H1 (cell line): ENCODE results near the gene ASB13. TPM values are rescaled to one million over a fixed set of nuclear protein-coding genes. Genes with fewer than 3 reads are reported as not detected.
A peak's percentile ranks its signal among the peaks of the same experiment; 100 is the strongest.

ENCODE experiments used
- CTCF ChIA-PET: fragments of 300-600 bp; sonication (Branson Sonifier 250); formaldehyde crosslinking; loops from one replicate; lab custom pipeline; 2021; ENCODE audit not compliant: partially characterized antibody; lab: Charles Lee
- POLR2A ChIA-PET: fragments of 300-600 bp; sonication (Branson Sonifier 250); formaldehyde crosslinking; loops from one replicate; lab custom pipeline; 2021; ENCODE audit warnings: inconsistent platforms; ENCODE audit not compliant: partially characterized antibody; lab: Charles Lee
- DNase-seq, 2 experiments: peaks; one replicate each; pipeline versions ENCODE4 v3.0.0 to v3.0.0-alpha.2; 2010 to 2022; ENCODE audit warnings: low spot score in 2 of 2, low read depth in 1 of 2, mixed read lengths in 1 of 2
- FAIRE-seq: peaks from 2 replicates; lab custom pipeline; 2011; peaks lifted over from hg19 to GRCh38; lab: Jason Lieb, UNC
- H2AFZ ChIP-seq: 2 replicates; pipeline ENCODE4 v1.8.1; 2012; ENCODE audit warnings: low read length, inconsistent platforms
- H2AK5ac ChIP-seq: 2 replicates; pipeline ENCODE4 v1.6.1; 2013; ENCODE audit warnings: low read depth, low read length
- H2BK120ac ChIP-seq: replicated peaks from 2 replicates; pipeline ENCODE3; 2013; ENCODE audit warnings: low read depth, low read length, inconsistent platforms
- H2BK12ac ChIP-seq: 2 replicates; pipeline ENCODE4 v1.6.1; 2013; ENCODE audit warnings: low read depth, low read length
- H2BK15ac ChIP-seq: 2 replicates; pipeline ENCODE4 v1.6.1; 2013; ENCODE audit warnings: low read length
- H2BK20ac ChIP-seq: 2 replicates; pipeline ENCODE4 v1.6.1; 2013; ENCODE audit warnings: low read length
- H2BK5ac ChIP-seq: 2 replicates; pipeline ENCODE4 v1.6.1; 2013; ENCODE audit warnings: low read depth, low read length
- H3K14ac ChIP-seq: 2 replicates; pipeline ENCODE4 v1.6.1; 2013; ENCODE audit warnings: inconsistent platforms; ENCODE audit not compliant: insufficient read length
- H3K18ac ChIP-seq: 2 replicates; pipeline ENCODE4 v1.6.1; 2013; ENCODE audit warnings: low read length; ENCODE audit errors: extremely low read depth
- H3K23ac ChIP-seq: 2 replicates; pipeline ENCODE4 v1.6.1; 2013; ENCODE audit warnings: inconsistent platforms; ENCODE audit not compliant: insufficient read length
- H3K23me2 ChIP-seq: 2 replicates; pipeline ENCODE4 v1.6.1; 2013; ENCODE audit warnings: low read depth, low read length
- H3K27ac ChIP-seq: 2 replicates; pipeline ENCODE4 v1.6.1; 2011; ENCODE audit warnings: low read depth, low read length, inconsistent platforms
- H3K27me3 ChIP-seq, 4 experiments: replicated peaks in 1 of 4; 1 replicate in 1 of 4; 2 replicates in 3 of 4; pipeline versions ENCODE4 v1.6.1 to v1.8.1; 2011 to 2013; ENCODE audit warnings: low read length in 3 of 4, mild to moderate bottlenecking in 3 of 4, inconsistent platforms in 2 of 4, mixed read lengths in 2 of 4, moderate library complexity in 1 of 4; ENCODE audit not compliant: control insufficient read depth in 3 of 4, insufficient read depth in 3 of 4; ENCODE audit errors: extremely low read depth in 1 of 4
- H3K36me3 ChIP-seq, 4 experiments: 2 replicates each; pipeline versions ENCODE4 v1.6.1 to v1.8.1; 2011 to 2013; ENCODE audit warnings: mild to moderate bottlenecking in 4 of 4, low read length in 3 of 4, moderate library complexity in 2 of 4, control low read depth in 1 of 4, inconsistent platforms in 1 of 4; ENCODE audit not compliant: insufficient read depth in 4 of 4, control insufficient read depth in 2 of 4
- H3K4ac ChIP-seq: replicated peaks from 2 replicates; pipeline ENCODE3; 2013; ENCODE audit warnings: low read length, low read depth, mixed read lengths, inconsistent platforms; ENCODE audit not compliant: insufficient read length
- H3K4me1 ChIP-seq, 4 experiments: replicated peaks in 1 of 4; 1 replicate in 1 of 4; 2 replicates in 3 of 4; pipeline versions ENCODE4 v1.6.1 to v1.8.1; 2011 to 2013; ENCODE audit warnings: low read length in 3 of 4, inconsistent platforms in 2 of 4, mixed read lengths in 1 of 4; ENCODE audit not compliant: insufficient read depth in 4 of 4, control insufficient read depth in 3 of 4
- H3K4me2 ChIP-seq, 2 experiments: 2 replicates each; pipeline versions ENCODE4 v1.6.1 to v1.8.1; 2011 to 2013; ENCODE audit warnings: low read depth in 2 of 2, low read length in 2 of 2, control low read depth in 1 of 2, inconsistent platforms in 1 of 2, mild to moderate bottlenecking in 1 of 2; ENCODE audit not compliant: insufficient read depth in 1 of 2
- H3K4me3 ChIP-seq, 4 experiments: fragments of 200-600, 300-600 bp in 1 of 4; sonication (generic), shearing (Covaris generic), sonication (Bioruptor Twin) in 1 of 4; 2 replicates each; pipeline versions ENCODE4 v1.5.1 to v1.8.1; 2011 to 2016; ENCODE audit warnings: low read length in 4 of 4, low read depth in 3 of 4, control low read depth in 2 of 4, inconsistent platforms in 2 of 4, mild to moderate bottlenecking in 2 of 4, mixed read lengths in 1 of 4, moderate library complexity in 1 of 4; ENCODE audit not compliant: insufficient read depth in 2 of 4; ENCODE audit errors: extremely low read depth in 1 of 4
- H3K56ac ChIP-seq: replicated peaks from 2 replicates; pipeline ENCODE3; 2013; ENCODE audit warnings: low read depth, mild to moderate bottlenecking, mixed read lengths, low read length, inconsistent platforms; ENCODE audit not compliant: insufficient read length
- H3K79me1 ChIP-seq: 2 replicates; pipeline ENCODE4 v1.6.1; 2013; ENCODE audit warnings: low read depth, low read length, control low read depth
- H3K79me2 ChIP-seq, 2 experiments: 2 replicates each; pipeline versions ENCODE4 v1.6.1 to v1.8.1; 2012 to 2013; ENCODE audit warnings: low read length in 2 of 2, mild to moderate bottlenecking in 2 of 2, inconsistent platforms in 1 of 2; ENCODE audit not compliant: insufficient read depth in 2 of 2, control insufficient read depth in 1 of 2
- H3K9ac ChIP-seq, 4 experiments: replicated peaks in 1 of 4; 1 replicate in 1 of 4; 2 replicates in 3 of 4; pipeline versions ENCODE4 v1.6.1 to v1.8.1; 2011 to 2013; ENCODE audit warnings: low read depth in 3 of 4, low read length in 3 of 4, control low read depth in 2 of 4, mild to moderate bottlenecking in 2 of 4, moderate library complexity in 2 of 4, inconsistent platforms in 1 of 4; ENCODE audit errors: extremely low read depth in 1 of 4
- H3K9me3 ChIP-seq, 2 experiments: 2 replicates each; pipeline versions ENCODE4 v1.6.1 to v1.8.1; 2012 to 2013; ENCODE audit warnings: mild to moderate bottlenecking in 2 of 2, moderate library complexity in 2 of 2, control low read depth in 1 of 2, inconsistent platforms in 1 of 2, low read depth in 1 of 2, low read length in 1 of 2, mixed read lengths in 1 of 2; ENCODE audit not compliant: insufficient read depth in 2 of 2
- H4K20me1 ChIP-seq, 2 experiments: replicated peaks in 1 of 2; 2 replicates each; pipeline versions ENCODE3 to v1.8.1; 2011 to 2013; ENCODE audit warnings: inconsistent platforms in 2 of 2, low read length in 2 of 2, mild to moderate bottlenecking in 1 of 2; ENCODE audit not compliant: insufficient read depth in 2 of 2, control insufficient read depth in 1 of 2
- H4K5ac ChIP-seq: 2 replicates; pipeline ENCODE4 v1.6.1; 2013; ENCODE audit warnings: low read length, low read depth, mixed read lengths, inconsistent platforms; ENCODE audit not compliant: insufficient read length
- H4K8ac ChIP-seq: 2 replicates; pipeline ENCODE4 v1.8.0; 2013; ENCODE audit warnings: mild to moderate bottlenecking, moderate library complexity, low read length, inconsistent platforms; ENCODE audit not compliant: insufficient read depth; ENCODE audit errors: extremely low read depth
- H4K91ac ChIP-seq: replicated peaks from 2 replicates; pipeline ENCODE3; 2013; ENCODE audit warnings: low read length, mixed read lengths, inconsistent platforms; ENCODE audit not compliant: insufficient read length
- HDAC2 ChIP-seq, 2 experiments: fragments of 300-600 bp in 1 of 2; sonication (generic) in 1 of 2; IDR thresholded peaks; 2 replicates each; pipeline ENCODE4 v1.6.1; 2011 to 2012; ENCODE audit warnings: low read depth in 2 of 2, low read length in 2 of 2, mild to moderate bottlenecking in 2 of 2, moderate library complexity in 2 of 2, borderline replicate concordance in 1 of 2, inconsistent platforms in 1 of 2
- POLR2A ChIP-seq, 2 experiments: IDR thresholded peaks; 1 replicate in 1 of 2; 2 replicates in 1 of 2; pipeline ENCODE4 v1.6.1; 2011; ENCODE audit warnings: low read depth in 2 of 2, low read length in 2 of 2, mild to moderate bottlenecking in 2 of 2; ENCODE audit errors: control extremely low read depth in 1 of 2
- RAD21 ChIP-seq, 2 experiments: IDR thresholded peaks in 1 of 2; conservative IDR thresholded peaks in 1 of 2; 2 replicates each; pipeline ENCODE4 v1.6.1; 2011; ENCODE audit warnings: low read depth in 2 of 2, low read length in 2 of 2, improper control_type of control experiment in 1 of 2, inconsistent platforms in 1 of 2, mild to moderate bottlenecking in 1 of 2, moderate library complexity in 1 of 2
- WGBS, 2 experiments: shearing (Covaris generic) in 1 of 2; methylation state at CpG; one replicate each; pipeline versions ENCODE4 v1.1.6 to v1.1.7; 2013 to 2015; ENCODE audit warnings: low lambda C conversion rate in 2 of 2, mixed read lengths in 2 of 2, inconsistent platforms in 1 of 2, low coverage in 1 of 2, missing lambda C conversion rate in 1 of 2; ENCODE audit not compliant: insufficient replicate concordance in 2 of 2, insufficient coverage in 1 of 2, insufficient read length in 1 of 2; ENCODE audit errors: extremely low coverage in 1 of 2, missing lambda C conversion rate in 1 of 2; 5-methylcytosine and 5-hydroxymethylcytosine counted together
- polyA plus RNA-seq, 7 experiments: library from polyadenylated mRNA; depleted of rRNA in 3 of 7; stranded (reverse) in 5 of 7; unstranded in 2 of 7; fragments of >200 nt in 5 of 7; fragments of 200-250 nt in 2 of 7; gene quantifications; 1 replicate in 5 of 7; 2 replicates in 1 of 7; 4 replicates in 1 of 7; pipeline versions ENCODE4 v1.2.1 to v1.2.3, GENCODE V29; 2011 to 2013; ENCODE audit warnings: missing spikeins in 2 of 7, mixed read lengths in 2 of 7
- total RNA-seq: library from RNA; stranded (reverse); fragmentation: NEBNext Ultra II Directional; extraction: Animal tissue kit (Norgen Biotek cat#: 25700); gene quantifications from 2 replicates; pipeline ENCODE4 v1.2.1, GENCODE V29; 2021
- TF ChIP-seq, protein P1 (sequence below): IDR thresholded peaks from 2 replicates; pipeline ENCODE4 v1.6.1; 2011; ENCODE audit warnings: low read depth, mild to moderate bottlenecking, low read length; ENCODE audit not compliant: insufficient read depth

Gene ASB13
- total and polyA plus RNA-seq, 2 of the 8 experiments (the other 6 are each of a cell fraction or from before 2014, with no cell fraction given): 12.3 to 20.2 TPM

DNA sequence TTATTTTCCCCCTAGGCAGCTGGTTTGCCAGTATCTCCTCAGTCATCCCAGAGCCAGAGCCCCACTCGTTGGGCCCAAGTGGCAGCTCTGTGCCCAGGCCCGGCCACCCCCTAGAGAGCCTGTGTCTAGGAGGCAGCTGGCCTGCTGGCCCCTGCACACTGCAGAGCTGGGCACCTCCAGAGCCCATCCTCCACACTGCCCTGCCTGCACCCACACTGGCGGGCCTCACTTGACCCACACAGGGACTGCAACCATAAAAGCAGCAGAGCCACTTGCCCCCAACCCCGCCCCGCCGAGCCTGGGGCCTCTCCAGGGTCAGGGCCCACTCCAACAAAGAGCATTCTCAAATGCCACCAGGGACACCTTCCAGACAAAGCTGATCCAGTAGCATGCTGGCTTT is 5.4 kb downstream of the ASB13 start:
- no peak overlapping the region for H2BK20ac ChIP-seq
- peaks cover 9 to 14% of the 10 kb centered on the region in 2 experiments for H4K20me1 ChIP-seq
- H3K27me3 ChIP-seq: 0 out of 7 replicates have a peak, but pooled peaks cover 0 to 2% (median 0%) of the 10 kb centered on the region in 4 experiments
- H3K23ac ChIP-seq: no peak overlapping the region
- no peak overlapping the region for H4K91ac ChIP-seq
- no peak overlapping the region for H2BK12ac ChIP-seq
- H3K4me2 ChIP-seq: no peak overlapping the region
- 87% methylated on average over 6 of the region's 6 CpGs; no CpG with 5 or more reads in 1 of the 2 experiments for WGBS, 2 experiments
- peaks cover 4% of the 10 kb centered on the region for H3K79me1 ChIP-seq
- H3K9ac ChIP-seq: no peak overlapping the region
- H4K5ac ChIP-seq: no peak overlapping the region
- no peak overlapping the region for H2AK5ac ChIP-seq
- POLR2A ChIA-PET: no interaction called here
- no peaks in the 10 kb centered on the region for H3K36me3 ChIP-seq
- no peaks in the 10 kb centered on the region for H3K9me3 ChIP-seq
- H2BK5ac ChIP-seq: no peak overlapping the region
- H3K4me3 ChIP-seq: no peak overlapping the region
- no peak overlapping the region for H2BK120ac ChIP-seq
- H3K14ac ChIP-seq: no peak overlapping the region
- H4K8ac ChIP-seq: 0 out of 2 replicates have a peak overlapping the region, but pooled peaks have one; percentile 14
- no peak overlapping the region for H3K4ac ChIP-seq
- no peak overlapping the region for H3K56ac ChIP-seq
- H3K23me2 ChIP-seq: no peaks in the 10 kb centered on the region; the same call in 1 of the 2 replicates
- H3K27ac ChIP-seq: no peak overlapping the region
- H3K4me1 ChIP-seq: peaks cover 8 to 26% (median 19%) of the 10 kb centered on the region in 4 experiments
- DNase-seq (no peak), FAIRE-seq (no peak)
- H2BK15ac ChIP-seq: no peak overlapping the region
- no peak overlapping the region for H3K18ac ChIP-seq
- H2AFZ ChIP-seq: no peak overlapping the region
- TF ChIP-seq HDAC2 (IDR thresholded peaks at IDR 0.05; ENCODE audit: borderline replicate concordance in 1 of 2, low read depth in 2 of 2, low read length in 2 of 2) (no peak), RAD21 (IDR thresholded peaks at IDR 0.05 in 1 of 2, conservative IDR thresholded peaks at IDR 0.05 in 1 of 2; ENCODE audit: low read depth in 2 of 2, low read length in 2 of 2) (no peak), POLR2A (IDR thresholded peaks at IDR 0.05; ENCODE audit: control extremely low read depth in 1 of 2, low read depth in 2 of 2, low read length in 2 of 2) (no peak)
- TF ChIP-seq, protein P1, sequence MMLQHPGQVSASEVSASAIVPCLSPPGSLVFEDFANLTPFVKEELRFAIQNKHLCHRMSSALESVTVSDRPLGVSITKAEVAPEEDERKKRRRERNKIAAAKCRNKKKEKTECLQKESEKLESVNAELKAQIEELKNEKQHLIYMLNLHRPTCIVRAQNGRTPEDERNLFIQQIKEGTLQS: no peak
- H3K79me2 ChIP-seq: peaks cover 0 to 28% of the 10 kb centered on the region in 2 experiments; a peak in 2 of 4 replicates
- CTCF ChIA-PET: interaction anchor here (1.0 to 1.7 kb wide), 2 partner anchors 10 to 30 kb away, joined by 3 to 4 read pairs; no protein-coding TSS in a partner anchor
